KOPT-K1 (cell line): ENCODE results near the gene RPUSD1.
"Not testable (repeated sequence)": the region's sequence is repeated elsewhere in the genome, so short reads cannot be mapped to it uniquely, and the experiment has no call there.

Experiments used
- H3K27ac ChIP-seq: fragments of 200-600 bp; sonication (generic); 2 replicates; pipeline ENCODE4 v1.5.1; 2016; ENCODE audit warnings: antibody characterized with exemption, mild to moderate bottlenecking, low read depth, low read length; ENCODE audit not compliant: poor library complexity, severe bottlenecking
- H3K36me3 ChIP-seq: fragments of 200-600 bp; sonication (generic); 2 replicates; pipeline ENCODE4 v1.5.1; 2017; ENCODE audit warnings: antibody characterized with exemption, mild to moderate bottlenecking, low read length, moderate library complexity; ENCODE audit not compliant: insufficient read depth
- H3K9me3 ChIP-seq: fragments of 200-600 bp; sonication (generic); 2 replicates; pipeline ENCODE4 v1.5.1; 2017; ENCODE audit warnings: antibody characterized with exemption, low read length, mild to moderate bottlenecking; ENCODE audit not compliant: insufficient read depth, poor library complexity, severe bottlenecking

RPUSD1 gene

GRCh38 chr16:822909-823297, 34.7 kb upstream of the RPUSD1 start:
- no peaks in the 10 kb centered on the region for H3K36me3 ChIP-seq
- peaks cover 4% of the 10 kb centered on the region for H3K9me3 ChIP-seq
- H3K27ac ChIP-seq: no peak overlapping the region

DNA sequence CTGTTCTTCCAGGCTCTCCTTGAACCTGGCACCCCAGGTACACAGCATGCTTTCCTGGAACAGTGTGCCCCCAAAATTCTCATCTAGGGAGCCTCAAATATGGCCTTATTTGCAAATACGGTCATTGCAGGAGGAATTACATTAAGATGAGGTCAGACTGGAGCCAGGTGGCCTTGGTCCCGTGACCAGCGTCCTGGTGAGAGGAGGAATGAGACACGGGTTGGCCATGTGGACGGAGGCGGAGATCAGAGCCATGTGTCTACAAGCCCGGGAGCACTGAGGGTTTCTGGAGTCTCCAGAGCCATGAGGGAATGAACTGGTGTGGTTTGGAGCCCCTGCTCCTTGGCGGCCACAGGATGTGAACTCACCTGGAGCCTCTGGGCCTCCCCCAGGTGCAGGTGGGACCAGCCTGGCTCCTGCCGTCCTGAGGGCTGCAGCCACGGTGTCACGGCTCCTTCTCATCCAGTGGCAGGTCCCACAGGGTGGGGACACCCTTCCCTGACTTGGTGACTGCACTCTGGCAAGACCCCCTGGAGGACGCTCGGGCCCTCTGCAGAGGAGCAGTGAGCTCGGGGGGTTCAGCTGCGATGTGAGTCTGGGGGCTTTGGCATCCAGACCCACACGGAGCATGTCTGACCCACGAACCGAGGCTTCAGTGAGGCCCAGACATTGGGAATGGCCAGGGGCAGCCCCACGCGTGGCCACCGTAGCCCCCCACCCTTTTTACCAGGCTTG, 34.2 kb upstream of the RPUSD1 start:
- Histone ChIP-seq H3K36me3 (no peaks in the 10 kb centered on the region), H3K9me3 (peaks cover 4% of the 10 kb centered on the region), H3K27ac (no peak overlapping the region)

DNA sequence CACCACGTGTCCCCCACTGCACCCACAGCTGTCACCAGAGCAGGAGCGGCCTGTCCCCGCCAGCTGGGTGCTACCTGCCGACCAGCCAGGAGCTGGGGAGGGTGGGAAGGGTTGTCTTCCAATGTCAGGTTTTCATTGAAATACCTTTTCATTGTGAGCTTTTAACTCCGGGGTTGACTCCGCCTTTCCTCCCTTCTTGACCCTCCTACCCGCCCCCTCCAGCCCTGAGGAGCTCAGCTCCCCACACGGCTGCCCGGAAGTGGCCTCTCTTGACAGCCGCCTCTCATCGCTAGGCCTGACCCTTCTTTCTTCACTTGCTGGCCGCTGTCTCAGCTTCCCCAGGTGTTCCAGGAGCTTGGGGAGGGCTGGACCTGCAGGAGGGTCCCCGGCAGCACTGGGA, 33.6 kb upstream of the RPUSD1 start:
- Histone ChIP-seq H3K9me3 (peaks cover 4% of the 10 kb centered on the region), H3K27ac (no peak overlapping the region), H3K36me3 (no peaks in the 10 kb centered on the region)

GRCh38 chr16:820748-821147, 32.6 kb upstream of the RPUSD1 start:
- H3K36me3 ChIP-seq: no peaks in the 10 kb centered on the region
- no peak overlapping the region for H3K27ac ChIP-seq
- H3K9me3 ChIP-seq: peaks cover 4% of the 10 kb centered on the region

GRCh38 chr16:820044-820408, 31.8 kb upstream of the RPUSD1 start:
- not testable (repeated sequence) for H3K9me3 ChIP-seq, H3K36me3 ChIP-seq
- H3K27ac ChIP-seq: peak overlapping the region; percentile 52

DNA sequence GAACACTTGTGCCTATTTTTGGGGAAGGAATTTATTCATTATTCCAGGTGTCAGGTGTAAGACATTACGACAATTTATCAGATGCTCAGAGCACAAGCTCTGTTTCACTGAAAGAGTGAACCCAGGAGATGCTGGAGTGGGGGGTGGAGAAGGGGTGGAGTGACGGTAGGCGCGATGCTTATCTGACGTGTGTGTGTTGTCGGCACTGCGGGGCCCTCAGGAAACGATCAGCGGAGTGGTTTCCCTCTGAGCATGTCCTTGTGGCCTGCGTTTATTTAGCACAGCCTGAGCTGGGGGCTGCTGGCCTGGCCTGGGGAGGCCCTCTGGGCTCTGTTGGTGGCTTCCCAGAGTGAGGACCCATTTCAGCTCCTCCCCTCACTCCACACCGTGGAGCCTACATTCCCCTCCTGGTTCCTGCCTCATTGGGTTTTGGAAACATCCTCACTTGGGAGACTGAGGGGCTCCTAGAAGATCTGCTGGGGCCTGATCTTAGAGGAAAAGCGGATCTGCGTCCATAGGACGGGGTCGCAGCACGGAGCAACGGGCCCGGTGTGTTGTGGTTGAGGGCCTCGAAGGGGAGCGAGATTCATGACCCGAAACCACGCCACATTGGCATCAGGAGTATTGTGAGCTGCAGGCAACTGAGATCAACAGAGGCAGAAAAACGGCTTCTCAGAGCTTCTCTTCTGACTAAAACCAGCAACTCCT, 31.3 kb upstream of the RPUSD1 start:
- H3K9me3 ChIP-seq: peaks cover 4% of the 10 kb centered on the region
- H3K36me3 ChIP-seq: no peaks in the 10 kb centered on the region
- H3K27ac ChIP-seq: peak overlapping the region; percentile 52

GRCh38 chr16:818592-818991, 30.4 kb upstream of the RPUSD1 start:
- H3K36me3 ChIP-seq: no peaks in the 10 kb centered on the region
- peaks cover 4% of the 10 kb centered on the region for H3K9me3 ChIP-seq
- H3K27ac ChIP-seq: no peak overlapping the region

- Histone ChIP-seq H3K36me3 (no peaks in the 10 kb centered on the region), H3K27ac (no peak overlapping the region), H3K9me3 (peaks cover 4% of the 10 kb centered on the region)
These were observed 30.0 kb upstream of the RPUSD1 start for GRCh38 chr16:818132-818531.

GRCh38 chr16:817001-817906, 29.1 kb upstream of the RPUSD1 start:
- Histone ChIP-seq H3K9me3 (peaks cover 4% of the 10 kb centered on the region), H3K36me3 (no peaks in the 10 kb centered on the region), H3K27ac (no peak overlapping the region)

DNA sequence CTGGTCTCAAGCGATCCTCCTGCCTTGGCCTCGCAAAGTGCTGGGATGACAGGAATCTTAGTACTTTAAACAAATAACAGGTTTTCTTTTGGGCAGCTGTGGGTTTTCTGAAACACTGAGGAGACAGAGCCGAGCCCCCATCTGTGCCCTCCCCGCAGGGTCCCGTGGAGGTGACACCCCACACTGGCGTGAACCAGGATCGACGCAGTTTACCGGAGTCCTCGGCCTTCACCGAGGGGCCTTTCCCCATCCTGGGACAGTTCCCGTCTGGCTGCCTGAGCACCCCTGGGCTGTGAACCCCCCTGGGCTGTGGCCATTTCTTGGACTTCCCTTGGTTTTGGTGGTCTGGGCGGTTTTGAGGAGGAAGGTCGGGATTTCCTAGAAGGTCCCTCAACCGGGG, 27.7 kb upstream of the RPUSD1 start:
- Histone ChIP-seq H3K27ac (no peak overlapping the region), H3K9me3 (peaks cover 4% of the 10 kb centered on the region), H3K36me3 (no peaks in the 10 kb centered on the region)

DNA sequence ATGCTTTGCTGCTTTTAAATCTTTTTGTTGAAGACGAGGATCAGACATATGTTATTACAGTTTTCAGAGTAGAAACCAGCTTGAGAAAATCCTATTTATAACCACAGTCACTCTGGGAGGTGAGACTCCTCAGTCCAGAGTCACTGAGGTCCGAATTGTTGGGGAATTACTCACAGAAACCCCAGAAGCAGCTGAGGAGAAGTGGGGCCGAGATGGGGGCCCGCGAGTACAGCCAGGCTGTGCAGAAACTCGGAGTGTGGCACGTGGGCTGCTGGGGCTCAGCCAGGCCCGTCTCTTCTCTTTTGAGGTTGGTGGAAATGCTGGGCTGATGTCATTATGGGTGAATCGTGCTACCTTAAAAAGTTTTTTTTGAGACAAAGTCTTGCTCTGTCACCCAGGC, 26.8 kb upstream of the RPUSD1 start:
- no peak overlapping the region for H3K27ac ChIP-seq
- H3K36me3 ChIP-seq: no peaks in the 10 kb centered on the region
- peaks cover 4% of the 10 kb centered on the region for H3K9me3 ChIP-seq

GRCh38 chr16:813916-814412, 25.8 kb upstream of the RPUSD1 start:
- H3K27ac ChIP-seq: no peak overlapping the region
- H3K36me3 ChIP-seq: no peaks in the 10 kb centered on the region
- H3K9me3 ChIP-seq: peaks cover 4% of the 10 kb centered on the region

- H3K9me3 ChIP-seq: no peaks in the 10 kb centered on the region
- H3K36me3 ChIP-seq: no peaks in the 10 kb centered on the region
- no peak overlapping the region for H3K27ac ChIP-seq
These were observed 25.2 kb upstream of the RPUSD1 start for GRCh38 chr16:813204-813915.

GRCh38 chr16:808085-808386, 19.9 kb upstream of the RPUSD1 start:
- H3K36me3 ChIP-seq: no peaks in the 10 kb centered on the region
- no peaks in the 10 kb centered on the region for H3K9me3 ChIP-seq
- no peak overlapping the region for H3K27ac ChIP-seq
